ENCODE results near the gene TUBGCP6. TPM values are rescaled to one million over a fixed set of nuclear protein-coding genes. Genes with fewer than 3 reads are reported as not detected.

The TUBGCP6 gene
- total RNA-seq, 1 donor from 2014 or later, result 65.9 TPM

- H3K36me3 Mint-ChIP-seq, result peaks cover 4% of the 10 kb centered on the region
Observed at GRCh38 chr22:50173983-50174355, 70.9 kb downstream of the TUBGCP6 start.

GRCh38 chr22:50173311-50173982, 71.4 kb downstream of the TUBGCP6 start:
- TF ChIP-seq, protein P1, sequence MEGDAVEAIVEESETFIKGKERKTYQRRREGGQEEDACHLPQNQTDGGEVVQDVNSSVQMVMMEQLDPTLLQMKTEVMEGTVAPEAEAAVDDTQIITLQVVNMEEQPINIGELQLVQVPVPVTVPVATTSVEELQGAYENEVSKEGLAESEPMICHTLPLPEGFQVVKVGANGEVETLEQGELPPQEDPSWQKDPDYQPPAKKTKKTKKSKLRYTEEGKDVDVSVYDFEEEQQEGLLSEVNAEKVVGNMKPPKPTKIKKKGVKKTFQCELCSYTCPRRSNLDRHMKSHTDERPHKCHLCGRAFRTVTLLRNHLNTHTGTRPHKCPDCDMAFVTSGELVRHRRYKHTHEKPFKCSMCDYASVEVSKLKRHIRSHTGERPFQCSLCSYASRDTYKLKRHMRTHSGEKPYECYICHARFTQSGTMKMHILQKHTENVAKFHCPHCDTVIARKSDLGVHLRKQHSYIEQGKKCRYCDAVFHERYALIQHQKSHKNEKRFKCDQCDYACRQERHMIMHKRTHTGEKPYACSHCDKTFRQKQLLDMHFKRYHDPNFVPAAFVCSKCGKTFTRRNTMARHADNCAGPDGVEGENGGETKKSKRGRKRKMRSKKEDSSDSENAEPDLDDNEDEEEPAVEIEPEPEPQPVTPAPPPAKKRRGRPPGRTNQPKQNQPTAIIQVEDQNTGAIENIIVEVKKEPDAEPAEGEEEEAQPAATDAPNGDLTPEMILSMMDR (IDR thresholded peaks at IDR 0.05; ENCODE audit: unreplicated experiment), result no peak
- Mint-ChIP-seq H3K4me1 (peaks cover 8% of the 10 kb centered on the region), H3K27me3 (ENCODE audit: low read depth) (peaks cover 12% of the 10 kb centered on the region), H3K9me3 (no peaks in the 10 kb centered on the region), H3K36me3 (peaks cover 4% of the 10 kb centered on the region), H3K4me3 (no peak overlapping the region), H3K27ac (no peak overlapping the region)
- DNase-seq (ENCODE audit: low spot score in 2 of 2, unreplicated experiment in 2 of 2), result no peak

More at GRCh38 chr22:50173983-50174355, 70.9 kb downstream of the TUBGCP6 start:
- H3K27me3 Mint-ChIP-seq (ENCODE audit: low read depth), result peaks cover 7% of the 10 kb centered on the region
- no peak overlapping the region for H3K4me3 Mint-ChIP-seq
- no peak overlapping the region for H3K27ac Mint-ChIP-seq
- peaks cover 7% of the 10 kb centered on the region for H3K4me1 Mint-ChIP-seq
- DNase-seq (ENCODE audit: low spot score in 2 of 2, unreplicated experiment in 2 of 2), result no peak
- TF ChIP-seq, protein P1 (IDR thresholded peaks at IDR 0.05; ENCODE audit: unreplicated experiment), result no peak
- H3K9me3 Mint-ChIP-seq, result no peaks in the 10 kb centered on the region

DNA sequence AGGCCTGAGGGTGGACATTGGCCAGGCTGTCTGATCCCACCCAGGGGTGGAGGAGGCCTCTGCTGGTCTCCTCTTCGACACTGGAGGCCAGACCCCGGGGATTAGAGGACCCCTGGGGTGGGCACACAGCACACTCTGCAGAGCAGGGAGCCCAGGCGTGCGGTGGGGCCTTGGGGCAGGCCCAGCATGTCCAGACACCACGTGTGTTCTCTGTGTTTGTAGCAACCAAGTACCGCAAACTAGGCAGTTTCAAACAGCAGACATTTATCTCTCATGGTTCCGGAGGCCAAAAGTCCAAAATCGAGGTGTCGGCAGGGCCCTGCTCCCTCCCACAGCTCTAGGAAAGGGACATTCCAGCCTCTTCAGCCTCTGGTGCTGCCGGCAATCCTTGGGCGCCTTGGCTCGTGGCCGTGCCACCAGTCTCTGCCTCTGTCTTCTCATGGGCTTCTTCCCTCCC, 72.8 kb downstream of the TUBGCP6 start:
- Mint-ChIP-seq H3K27ac (no peak overlapping the region), H3K4me3 (peak overlapping the region; percentile 78), H3K4me1 (peaks cover 8% of the 10 kb centered on the region), H3K9me3 (no peaks in the 10 kb centered on the region), H3K36me3 (peaks cover under 1% of the 10 kb centered on the region), H3K27me3 (ENCODE audit: low read depth) (peaks cover 22% of the 10 kb centered on the region)
- no peak for DNase-seq (ENCODE audit: low spot score in 2 of 2, unreplicated experiment in 2 of 2)
- TF ChIP-seq, protein P1 (IDR thresholded peaks at IDR 0.05; ENCODE audit: unreplicated experiment), result no peak

DNA sequence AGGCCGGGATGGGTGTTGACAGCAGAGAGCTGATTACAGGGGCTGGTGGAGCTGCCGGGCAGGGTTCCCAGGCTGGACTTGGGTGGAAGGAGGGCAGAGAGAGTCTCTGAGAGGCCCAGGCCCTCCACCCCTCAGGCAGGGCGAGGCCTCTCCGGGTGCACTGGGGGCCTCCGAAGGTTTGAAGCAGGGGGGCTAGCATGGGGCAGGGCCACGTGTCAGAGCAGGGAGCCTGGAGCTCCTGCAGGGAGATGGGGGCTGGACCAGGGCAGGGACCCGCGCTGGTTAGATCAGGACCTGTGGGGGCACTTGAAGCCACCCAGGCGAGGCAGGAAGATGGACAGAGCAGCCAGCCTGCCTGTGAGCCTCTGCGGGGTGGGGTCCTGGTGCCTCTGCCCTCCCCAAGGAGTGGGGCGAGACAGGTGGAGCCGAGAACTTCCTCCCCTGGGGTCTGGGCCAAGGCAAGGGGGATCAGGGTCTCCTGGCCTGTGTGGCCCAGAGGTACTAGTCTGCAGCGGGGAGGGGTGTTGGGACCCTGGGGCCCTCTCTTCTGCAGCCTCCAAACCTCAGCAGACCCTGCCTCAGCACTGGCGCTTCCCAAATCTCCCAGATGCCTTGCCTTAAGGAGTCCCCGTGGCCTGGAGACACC, 73.4 kb downstream of the TUBGCP6 start:
- H3K27ac Mint-ChIP-seq, result peak overlapping the region; percentile 61
- H3K4me3 Mint-ChIP-seq, result peak overlapping the region; percentile 78
- H3K36me3 Mint-ChIP-seq, result no peaks in the 10 kb centered on the region
- H3K27me3 Mint-ChIP-seq (ENCODE audit: low read depth), result peaks cover 22% of the 10 kb centered on the region
- no peak for DNase-seq (ENCODE audit: low spot score in 2 of 2, unreplicated experiment in 2 of 2)
- no peaks in the 10 kb centered on the region for H3K9me3 Mint-ChIP-seq
- H3K4me1 Mint-ChIP-seq, result peaks cover 8% of the 10 kb centered on the region
- TF ChIP-seq, protein P1 (IDR thresholded peaks at IDR 0.05; ENCODE audit: unreplicated experiment), result no peak

GRCh38 chr22:50170453-50171318, 74.1 kb downstream of the TUBGCP6 start, which contains the start of gene PANX2:
Gene PANX2, plus strand, starts transcription at chr22:50170731. Its CDS starts 0 bp downstream, at chr22:50170731.
- Mint-ChIP-seq H3K4me3 (peak within 1 kb of the TSS; percentile 78), H3K36me3 (no peaks in the 10 kb centered on the region), H3K27ac (peak within 1 kb of the TSS; percentile 61), H3K27me3 (ENCODE audit: low read depth) (peaks cover 22% of the 10 kb centered on the region), H3K9me3 (no peaks in the 10 kb centered on the region), H3K4me1 (peaks cover 8% of the 10 kb centered on the region)
- TF ChIP-seq, protein P1 (IDR thresholded peaks at IDR 0.05; ENCODE audit: unreplicated experiment), result no peak
- DNase-seq (ENCODE audit: low spot score in 2 of 2, unreplicated experiment in 2 of 2), result no peak

Measured in mesothelial cell of epicardium (in vitro differentiated cells).